Mesangial cell (primary cell): ENCODE measurements around the gene SPATA31A6. TPM values are rescaled to one million over a fixed set of nuclear protein-coding genes. Genes with fewer than 3 reads are reported as not detected.

ENCODE experiments used
- total RNA-seq: library from RNA; depleted of rRNA; stranded (reverse); fragments of >200 nt; gene quantifications from 2 replicates; pipeline ENCODE4 v1.2.3, GENCODE V29; 2015

Gene SPATA31A6
- total RNA-seq = not detected in 2 replicates

GRCh38 chr9:42183359-42183758 lies at the start of gene SPATA31A6:
TSS of gene SPATA31A6 (plus strand) at chr9:42183659. CDS start at chr9:42183688, 29 bp downstream.

Other genes starting within 250 kb of the SPATA31A6 start
- 6.0 and 13.7 TPM in 2 replicates for gene CNTNAP3B, start 54.2 kb upstream of the SPATA31A6 start, total RNA-seq